Keratinocyte (primary cell): ENCODE results near the gene OR5A1. TPM values are rescaled to one million over a fixed set of nuclear protein-coding genes. Genes with fewer than 3 reads are reported as not detected.

Experiments
- DNase-seq: peaks from one replicate; pipeline ENCODE4 v3.0.0-alpha.2; 2011; ENCODE audit warnings: low read depth, missing footprints, low spot score
- FAIRE-seq: peaks from 2 replicates; lab custom pipeline; 2011; peaks lifted over from hg19 to GRCh38; lab: Jason Lieb, UNC
- H2AFZ ChIP-seq: 2 replicates; pipeline ENCODE4 v1.6.0; 2012; ENCODE audit warnings: low read length, control low read depth, inconsistent platforms; ENCODE audit not compliant: control insufficient read depth
- H3K27ac ChIP-seq: 2 replicates; pipeline ENCODE4 v1.5.1; 2011; ENCODE audit warnings: low read length; ENCODE audit not compliant: control insufficient read depth, insufficient read depth
- H3K27me3 ChIP-seq: 3 replicates; pipeline ENCODE4 v1.6.0; 2011; ENCODE audit warnings: low read length; ENCODE audit not compliant: control insufficient read depth, insufficient read depth; ENCODE audit errors: extremely low read depth
- H3K36me3 ChIP-seq, 2 experiments: 2 replicates in 1 of 2; 3 replicates in 1 of 2; pipeline ENCODE4 v1.5.1; 2011; ENCODE audit warnings: low read length in 2 of 2, mild to moderate bottlenecking in 1 of 2; ENCODE audit not compliant: control insufficient read depth in 2 of 2, insufficient read depth in 2 of 2; ENCODE audit errors: extremely low read depth in 1 of 2
- H3K4me1 ChIP-seq: 3 replicates; pipeline ENCODE4 v1.5.1; 2011; ENCODE audit warnings: low read length; ENCODE audit not compliant: control insufficient read depth, insufficient read depth; ENCODE audit errors: extremely low read depth
- H3K4me2 ChIP-seq: 3 replicates; pipeline ENCODE4 v1.6.0; 2011; ENCODE audit warnings: low read depth, low read length; ENCODE audit not compliant: control insufficient read depth, insufficient read depth; ENCODE audit errors: extremely low read depth
- H3K4me3 ChIP-seq, 3 experiments: fragments of 200-600 bp in 1 of 3; sonication (generic) in 1 of 3; 2 replicates in 2 of 3; 3 replicates in 1 of 3; pipeline ENCODE4 v1.5.1; 2011 to 2016; ENCODE audit warnings: low read length in 3 of 3, mild to moderate bottlenecking in 3 of 3, control low read depth in 2 of 3, inconsistent platforms in 1 of 3, low read depth in 1 of 3, mixed read lengths in 1 of 3, mixed run types in 1 of 3, moderate library complexity in 1 of 3; ENCODE audit not compliant: control insufficient read depth in 2 of 3, insufficient read depth in 2 of 3; ENCODE audit errors: extremely low read depth in 1 of 3
- H3K79me2 ChIP-seq: 2 replicates; pipeline ENCODE4 v1.6.0; 2012; ENCODE audit warnings: low read length; ENCODE audit not compliant: control insufficient read depth, insufficient read depth
- H3K9ac ChIP-seq: 3 replicates; pipeline ENCODE4 v1.6.0; 2011; ENCODE audit warnings: low read length; ENCODE audit not compliant: control insufficient read depth, insufficient read depth; ENCODE audit errors: extremely low read depth
- H3K9me1 ChIP-seq: 3 replicates; pipeline ENCODE4 v1.6.0; 2011; ENCODE audit warnings: low read length; ENCODE audit not compliant: control insufficient read depth, insufficient read depth; ENCODE audit errors: extremely low read depth
- H3K9me3 ChIP-seq: 2 replicates; pipeline ENCODE4 v1.5.1; 2012; ENCODE audit warnings: low read depth, low read length; ENCODE audit not compliant: control insufficient read depth
- H4K20me1 ChIP-seq: 3 replicates; pipeline ENCODE4 v1.6.0; 2011; ENCODE audit warnings: low read length; ENCODE audit not compliant: control insufficient read depth, insufficient read depth; ENCODE audit errors: extremely low read depth
- EZH2 ChIP-seq: IDR thresholded peaks from one replicate; pipeline ENCODE4 v1.6.1; 2012; ENCODE audit warnings: inconsistent platforms, mild to moderate bottlenecking, low read length, moderate library complexity
- dilution Hi-C: fragments of 300-500 bp; cut with MboI; formaldehyde crosslinking; loops from one replicate; pipeline ENCODE4 v1.7.0; 2020; ENCODE audit warnings: low sequenced_read_pairs; ENCODE audit not compliant: extremely low pct_ligation_motif_present
- polyA plus RNA-seq, 5 experiments: library from polyadenylated mRNA; depleted of rRNA in 3 of 5; stranded (reverse) in 3 of 5; stranded (forward) in 1 of 5; unstranded in 1 of 5; fragments of >200 nt; gene quantifications; 1 replicate in 1 of 5; 2 replicates in 3 of 5; 3 replicates in 1 of 5; pipeline versions ENCODE4 v1.2.1 to v1.2.3, GENCODE V29; 2011 to 2012; ENCODE audit warnings: missing spikeins in 2 of 5, low read depth in 1 of 5, low replicate concordance in 1 of 5
- TF ChIP-seq, protein P1 (sequence below), 3 experiments: IDR thresholded peaks in 1 of 3; conservative IDR thresholded peaks in 1 of 3; optimal IDR thresholded peaks in 1 of 3; 2 replicates in 2 of 3; 3 replicates in 1 of 3; pipeline versions ENCODE3 to v1.5.1; 2011; ENCODE audit warnings: low read length in 3 of 3, mild to moderate bottlenecking in 3 of 3, moderate library complexity in 2 of 3, control low read depth in 1 of 3, inconsistent platforms in 1 of 3; ENCODE audit not compliant: insufficient read depth in 2 of 3; ENCODE audit errors: extremely low read depth in 1 of 3

Gene OR5A1
- polyA plus RNA-seq, 1 donor (not counting 4 experiments of a cell fraction or from before 2014, with no cell fraction given): not detected

DNA sequence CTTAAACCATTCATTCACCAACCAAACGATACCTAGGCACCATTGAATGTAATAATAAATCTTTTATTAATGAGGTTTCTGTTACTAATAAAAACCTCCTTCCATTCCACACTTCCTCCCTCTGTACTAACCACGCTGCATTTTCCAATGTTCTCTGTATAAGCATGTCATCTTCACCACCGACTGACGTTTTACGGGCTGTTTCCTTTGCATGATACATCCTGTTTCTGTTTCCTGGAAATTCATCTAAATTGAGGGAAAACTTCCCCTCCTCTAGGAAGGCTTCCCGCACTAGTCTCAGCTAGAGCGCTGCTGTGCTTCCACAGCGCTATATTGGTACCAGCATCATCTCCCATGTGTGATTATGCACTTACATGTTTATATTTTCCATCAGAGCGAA, 38.9 kb downstream of the OR5A1 start:
- H3K79me2 ChIP-seq: no peaks in the 10 kb centered on the region
- no peak for TF ChIP-seq EZH2
- TF ChIP-seq, protein P1, sequence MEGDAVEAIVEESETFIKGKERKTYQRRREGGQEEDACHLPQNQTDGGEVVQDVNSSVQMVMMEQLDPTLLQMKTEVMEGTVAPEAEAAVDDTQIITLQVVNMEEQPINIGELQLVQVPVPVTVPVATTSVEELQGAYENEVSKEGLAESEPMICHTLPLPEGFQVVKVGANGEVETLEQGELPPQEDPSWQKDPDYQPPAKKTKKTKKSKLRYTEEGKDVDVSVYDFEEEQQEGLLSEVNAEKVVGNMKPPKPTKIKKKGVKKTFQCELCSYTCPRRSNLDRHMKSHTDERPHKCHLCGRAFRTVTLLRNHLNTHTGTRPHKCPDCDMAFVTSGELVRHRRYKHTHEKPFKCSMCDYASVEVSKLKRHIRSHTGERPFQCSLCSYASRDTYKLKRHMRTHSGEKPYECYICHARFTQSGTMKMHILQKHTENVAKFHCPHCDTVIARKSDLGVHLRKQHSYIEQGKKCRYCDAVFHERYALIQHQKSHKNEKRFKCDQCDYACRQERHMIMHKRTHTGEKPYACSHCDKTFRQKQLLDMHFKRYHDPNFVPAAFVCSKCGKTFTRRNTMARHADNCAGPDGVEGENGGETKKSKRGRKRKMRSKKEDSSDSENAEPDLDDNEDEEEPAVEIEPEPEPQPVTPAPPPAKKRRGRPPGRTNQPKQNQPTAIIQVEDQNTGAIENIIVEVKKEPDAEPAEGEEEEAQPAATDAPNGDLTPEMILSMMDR (optimal IDR thresholded peaks at IDR 0.05 in 1 of 3, IDR thresholded peaks at IDR 0.05 in 1 of 3, conservative IDR thresholded peaks at IDR 0.05 in 1 of 3; ENCODE audit: extremely low read depth in 1 of 3, insufficient read depth in 2 of 3, low read length in 3 of 3): no peak
- no peaks in the 10 kb centered on the region for H3K4me1 ChIP-seq
- H3K4me2 ChIP-seq: no peak overlapping the region
- H3K36me3 ChIP-seq: no peaks in the 10 kb centered on the region
- no peaks in the 10 kb centered on the region for H3K9me1 ChIP-seq
- dilution Hi-C loops: no loop called here
- H3K27me3 ChIP-seq: no peaks in the 10 kb centered on the region
- no peak overlapping the region for H2AFZ ChIP-seq
- FAIRE-seq (no peak), DNase-seq (no peak)
- H4K20me1 ChIP-seq: no peaks in the 10 kb centered on the region
- H3K27ac ChIP-seq: no peak overlapping the region
- H3K4me3 ChIP-seq: no peak overlapping the region
- H3K9ac ChIP-seq: no peak overlapping the region
- no peaks in the 10 kb centered on the region for H3K9me3 ChIP-seq

DNA sequence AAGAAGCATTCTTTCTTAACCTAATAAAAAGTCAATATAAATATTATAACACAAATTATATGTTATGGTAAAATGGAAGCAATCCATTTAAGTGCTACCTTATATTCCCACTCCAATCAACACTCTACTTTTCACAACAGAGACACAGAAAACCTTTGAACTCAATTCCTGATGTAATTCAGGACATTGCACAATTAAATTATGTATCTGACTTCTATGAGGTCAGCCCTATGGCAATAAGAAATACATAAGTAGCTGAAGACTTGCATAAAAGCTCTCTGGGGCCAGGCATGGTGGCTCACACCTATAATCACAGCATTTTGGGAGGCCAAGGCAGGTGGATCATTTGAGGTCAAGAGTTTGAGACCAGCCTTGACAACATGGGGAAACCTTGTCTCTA, 43.6 kb downstream of the OR5A1 start:
- Histone ChIP-seq H2AFZ (no peak overlapping the region), H3K9me1 (no peaks in the 10 kb centered on the region), H3K79me2 (no peaks in the 10 kb centered on the region), H3K27me3 (no peaks in the 10 kb centered on the region), H3K4me3 (no peak overlapping the region), H3K9ac (no peak overlapping the region), H3K36me3 (no peaks in the 10 kb centered on the region), H3K9me3 (no peaks in the 10 kb centered on the region), H4K20me1 (no peaks in the 10 kb centered on the region), H3K27ac (no peak overlapping the region), H3K4me1 (no peaks in the 10 kb centered on the region), H3K4me2 (no peak overlapping the region)
- no peak for FAIRE-seq
- dilution Hi-C loops: no loop called here
- DNase-seq: no peak
- no peak for TF ChIP-seq EZH2
- TF ChIP-seq, protein P1 (optimal IDR thresholded peaks at IDR 0.05 in 1 of 3, IDR thresholded peaks at IDR 0.05 in 1 of 3, conservative IDR thresholded peaks at IDR 0.05 in 1 of 3; ENCODE audit: extremely low read depth in 1 of 3, insufficient read depth in 2 of 3, low read length in 3 of 3): no peak
